T-helper 22 cell (primary cell): Measurements from ENCODE around the gene HOXB4.
A peak's percentile ranks its signal among the peaks of the same experiment; 100 is the strongest.

Experiments used
- DNase-seq: peaks from one replicate; pipeline ENCODE4 v3.0.0-alpha.2; 2020; ENCODE audit warnings: low read depth

HOXB4 gene

GRCh38 chr17:48577946-48578615, at the start of gene HOXB4:
Gene HOXB4 (minus strand): TSS chr17:48578350. CDS start chr17:48578319, 31 bp downstream.
- DNase-seq, result peak; percentile 71

GRCh38 chr17:48627118-48627597, 49.0 kb upstream of the HOXB4 start:
- no peak for DNase-seq

GRCh38 chr17:48626245-48627117, 48.3 kb upstream of the HOXB4 start, which contains the start of gene HOXB9:
Gene HOXB9 (minus strand): TSS chr17:48626358. CDS start chr17:48626269, 89 bp downstream.
- DNase-seq, result no peak

GRCh38 chr17:48625495-48626244, 47.5 kb upstream of the HOXB4 start:
- no peak for DNase-seq

GRCh38 chr17:48624544-48625494, 46.7 kb upstream of the HOXB4 start:
- no peak for DNase-seq

GRCh38 chr17:48624118-48624517, 46.0 kb upstream of the HOXB4 start:
- no peak for DNase-seq

- DNase-seq, result no peak
Observed at GRCh38 chr17:48623583-48623982, 45.4 kb upstream of the HOXB4 start.

- no peak for DNase-seq
Observed at GRCh38 chr17:48622857-48623256, 44.7 kb upstream of the HOXB4 start.

- no peak for DNase-seq
Observed at GRCh38 chr17:48621410-48622392, 43.6 kb upstream of the HOXB4 start.

GRCh38 chr17:48620461-48621139, 42.5 kb upstream of the HOXB4 start:
- DNase-seq, result no peak

GRCh38 chr17:48619826-48620449, 41.8 kb upstream of the HOXB4 start:
- no peak for DNase-seq

- DNase-seq, result peak; percentile 55
Observed at GRCh38 chr17:48618256-48618896, 40.2 kb upstream of the HOXB4 start.

GRCh38 chr17:48617471-48618255, 39.5 kb upstream of the HOXB4 start:
- no peak for DNase-seq

GRCh38 chr17:48616717-48617470, 38.7 kb upstream of the HOXB4 start:
- DNase-seq, result no peak

GRCh38 chr17:48615963-48616716, 38.0 kb upstream of the HOXB4 start:
- DNase-seq, result no peak
